NK-92 (cell line): ENCODE data around the gene IL10RA.
"Not testable (repeated sequence)": the region's sequence is repeated elsewhere in the genome, so short reads cannot be mapped to it uniquely, and the experiment has no call there.

Experiments
- DNase-seq: peaks from one replicate; lab custom pipeline; 2025; ENCODE audit not compliant: unreplicated experiment; lab: John Stamatoyannopoulos, UW

The IL10RA gene

GRCh38 chr11:117985953-117986887, at the start of gene IL10RA:
Gene IL10RA, plus strand, starts transcription at chr11:117986394. Its CDS starts 74 bp downstream, at chr11:117986468.
- DNase-seq: no peak

GRCh38 chr11:117936973-117937372, 49.2 kb upstream of the IL10RA start:
- DNase-seq: no peak

DNA sequence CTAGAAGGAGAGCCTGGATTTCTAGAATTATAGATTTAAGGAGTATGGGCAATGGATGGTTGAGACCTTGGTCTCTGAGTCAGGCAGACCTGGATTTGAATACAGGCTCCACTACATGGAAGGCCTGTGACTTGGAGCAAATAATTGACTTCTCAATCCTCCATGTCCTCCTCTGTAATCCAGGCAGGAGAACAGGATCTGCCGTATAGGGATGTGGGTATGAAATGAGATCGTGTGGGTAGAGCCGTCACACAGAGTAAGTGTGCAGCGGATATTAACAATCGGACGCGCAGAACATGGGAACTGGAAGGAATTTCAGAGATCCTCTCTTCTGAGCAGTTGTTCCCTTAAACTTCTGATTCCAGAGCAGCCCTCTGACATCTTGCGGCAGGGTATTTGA, 45.5 kb upstream of the IL10RA start:
- DNase-seq: no peak

DNA sequence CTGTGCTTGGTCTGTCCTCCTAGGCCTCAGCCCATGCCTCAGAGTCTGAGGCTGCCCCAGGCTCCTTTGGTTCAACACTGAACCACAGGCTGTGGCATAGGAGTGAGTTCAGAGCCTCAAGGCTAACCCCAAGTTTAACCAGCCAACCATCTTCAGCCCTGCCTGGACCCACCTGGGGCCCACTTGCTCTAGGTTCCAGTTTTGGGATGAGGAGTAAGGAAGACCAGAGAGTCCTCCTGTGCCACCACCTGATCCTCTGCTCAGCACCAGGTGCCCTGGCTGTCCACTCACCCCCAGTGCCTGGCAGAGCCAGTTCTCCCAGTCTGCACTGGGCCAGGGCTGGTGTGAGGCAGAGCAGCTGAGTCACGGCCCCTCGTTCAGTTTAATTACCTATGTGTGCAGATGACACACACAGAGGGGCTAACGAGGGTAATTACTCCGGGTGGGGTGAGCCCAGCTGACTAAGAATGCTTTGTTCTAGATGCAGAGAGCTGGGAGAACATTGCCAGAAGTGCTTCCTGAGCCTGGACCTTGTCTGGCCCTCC, 45.0 kb upstream of the IL10RA start:
- DNase-seq: no peak

DNA sequence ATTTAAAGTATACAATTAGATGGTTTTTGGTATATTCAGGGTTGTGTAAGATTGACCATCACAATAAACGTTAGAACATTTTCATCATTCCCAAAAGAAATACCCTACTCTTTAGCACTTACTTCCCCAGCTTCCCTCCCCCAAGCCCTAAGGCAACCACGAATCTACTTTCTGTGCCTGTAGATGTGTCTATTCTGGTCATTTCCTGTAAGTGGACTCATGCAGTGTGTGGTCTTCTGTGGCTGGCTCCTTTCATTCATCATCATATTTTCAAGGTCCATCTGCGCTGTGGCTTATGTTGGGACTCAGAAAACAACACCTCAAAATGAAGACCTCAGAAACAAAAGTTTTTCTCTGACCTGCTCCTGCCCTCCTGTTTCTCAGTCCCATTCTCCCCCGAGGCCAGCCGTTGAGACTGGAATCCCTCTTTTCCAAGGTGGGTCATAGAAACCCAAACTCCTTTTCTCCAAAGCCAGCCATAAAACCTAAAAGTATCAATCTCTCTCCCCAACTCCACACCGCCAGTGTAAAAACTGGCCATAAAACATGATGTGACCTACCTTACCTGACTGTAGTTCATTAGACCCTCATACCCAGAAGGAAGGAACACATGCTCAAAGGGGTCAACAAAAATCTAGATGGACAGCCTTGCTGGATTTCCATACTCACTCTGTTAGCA, 44.1 kb upstream of the IL10RA start:
- no peak for DNase-seq

DNA sequence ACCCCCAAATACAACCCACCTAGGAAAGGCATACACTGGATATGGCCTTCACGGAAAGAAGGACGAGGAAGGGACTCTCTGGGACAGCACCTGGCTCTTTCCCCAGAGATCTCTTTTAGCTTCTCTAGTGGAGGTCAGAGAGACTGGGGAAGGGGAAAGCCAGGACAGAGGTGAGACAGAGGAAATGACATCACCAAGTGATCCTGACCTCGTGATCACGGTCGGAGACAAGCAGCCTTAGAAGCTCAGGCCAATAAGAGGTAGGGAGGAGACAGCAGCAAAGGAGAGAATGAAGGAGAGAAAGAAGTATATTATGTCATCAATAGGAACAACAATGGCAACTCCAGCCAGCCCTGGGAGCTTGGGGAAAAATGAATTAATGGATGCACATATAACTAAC, 41.6 kb upstream of the IL10RA start:
- no peak for DNase-seq

DNA sequence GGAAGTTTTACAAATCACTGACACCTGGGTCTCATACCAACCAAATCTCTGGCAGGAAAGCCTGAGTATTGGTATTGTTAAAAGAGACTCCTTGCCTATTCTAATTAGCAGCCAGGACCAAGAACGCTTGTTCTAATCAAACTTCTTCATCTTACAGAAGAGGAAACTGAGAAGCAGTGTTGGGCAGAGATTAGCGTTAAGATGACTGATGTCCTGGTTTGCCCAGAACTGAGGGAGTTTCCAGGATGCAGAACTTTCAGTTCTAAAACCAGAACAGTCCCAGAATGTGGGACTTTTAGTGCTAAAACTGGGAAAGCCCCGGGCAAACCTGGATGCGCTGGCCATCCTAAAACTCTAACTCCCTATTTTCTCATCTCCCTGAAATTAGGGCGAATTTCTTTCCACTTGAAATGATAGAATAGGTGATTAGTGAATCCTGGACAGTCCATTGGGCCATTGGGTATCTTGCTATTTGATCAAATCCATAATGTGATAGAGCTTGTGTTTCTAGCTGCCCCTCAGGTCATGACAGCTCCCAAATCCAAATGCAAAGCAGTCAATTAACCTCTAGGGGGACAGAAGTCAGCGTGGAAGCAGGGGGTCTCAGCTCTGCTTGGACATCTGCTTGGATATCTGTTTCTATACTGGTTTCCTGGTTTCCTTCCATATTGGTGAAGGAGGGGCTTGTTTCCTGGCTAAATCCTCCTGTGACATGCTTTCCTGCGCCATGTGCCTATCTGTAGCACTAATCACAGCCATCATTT, 41.0 kb upstream of the IL10RA start:
- no peak for DNase-seq

- DNase-seq: no peak
Measured at GRCh38 chr11:117946156-117946841, 39.9 kb upstream of the IL10RA start.

- DNase-seq: peak; percentile 22
Measured at GRCh38 chr11:117946842-117947526, 39.2 kb upstream of the IL10RA start.

DNA sequence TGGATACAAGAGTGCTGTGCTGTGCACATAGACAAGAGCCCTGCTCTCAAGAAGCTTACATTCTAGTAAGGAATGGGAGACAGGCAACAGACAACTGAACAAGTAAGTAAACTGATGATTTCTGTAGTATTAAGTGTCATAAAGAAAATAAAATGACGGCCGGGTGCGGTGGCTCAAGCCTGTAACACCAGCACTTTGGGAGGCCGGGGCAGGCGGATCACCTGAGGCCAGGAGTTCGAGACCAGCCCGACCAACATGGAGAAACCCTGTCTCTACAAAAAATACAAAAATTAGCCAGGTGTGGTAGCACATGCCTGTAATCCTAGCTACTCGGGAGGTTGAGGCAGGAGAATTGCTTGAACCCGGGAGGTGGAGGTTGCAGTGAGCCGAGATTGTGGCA, 38.4 kb upstream of the IL10RA start:
- DNase-seq: not testable (repeated sequence)

DNA sequence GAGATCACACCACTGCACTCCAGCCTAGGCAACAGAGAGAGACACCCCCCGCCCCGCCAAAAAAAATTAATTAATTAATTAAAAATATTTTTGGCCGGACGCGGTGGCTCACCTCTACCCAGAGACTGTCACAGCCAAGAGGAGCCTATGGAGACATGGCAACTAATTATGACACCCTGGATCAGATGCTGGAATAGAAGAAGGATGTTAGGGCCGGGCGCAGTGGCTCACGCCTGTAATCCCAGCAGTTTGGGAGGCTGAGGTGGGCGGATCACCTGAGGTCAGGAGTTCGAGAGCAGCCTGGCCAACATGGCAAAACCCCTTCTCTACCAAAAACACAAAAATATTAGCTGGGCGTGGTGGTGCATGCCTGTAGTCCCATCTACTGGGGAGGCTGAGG, 37.7 kb upstream of the IL10RA start:
- not testable (repeated sequence) for DNase-seq

GRCh38 chr11:117949062-117949461, 37.1 kb upstream of the IL10RA start:
- DNase-seq: no peak

- no peak for DNase-seq
Measured at GRCh38 chr11:117950301-117950700, 35.9 kb upstream of the IL10RA start.

DNA sequence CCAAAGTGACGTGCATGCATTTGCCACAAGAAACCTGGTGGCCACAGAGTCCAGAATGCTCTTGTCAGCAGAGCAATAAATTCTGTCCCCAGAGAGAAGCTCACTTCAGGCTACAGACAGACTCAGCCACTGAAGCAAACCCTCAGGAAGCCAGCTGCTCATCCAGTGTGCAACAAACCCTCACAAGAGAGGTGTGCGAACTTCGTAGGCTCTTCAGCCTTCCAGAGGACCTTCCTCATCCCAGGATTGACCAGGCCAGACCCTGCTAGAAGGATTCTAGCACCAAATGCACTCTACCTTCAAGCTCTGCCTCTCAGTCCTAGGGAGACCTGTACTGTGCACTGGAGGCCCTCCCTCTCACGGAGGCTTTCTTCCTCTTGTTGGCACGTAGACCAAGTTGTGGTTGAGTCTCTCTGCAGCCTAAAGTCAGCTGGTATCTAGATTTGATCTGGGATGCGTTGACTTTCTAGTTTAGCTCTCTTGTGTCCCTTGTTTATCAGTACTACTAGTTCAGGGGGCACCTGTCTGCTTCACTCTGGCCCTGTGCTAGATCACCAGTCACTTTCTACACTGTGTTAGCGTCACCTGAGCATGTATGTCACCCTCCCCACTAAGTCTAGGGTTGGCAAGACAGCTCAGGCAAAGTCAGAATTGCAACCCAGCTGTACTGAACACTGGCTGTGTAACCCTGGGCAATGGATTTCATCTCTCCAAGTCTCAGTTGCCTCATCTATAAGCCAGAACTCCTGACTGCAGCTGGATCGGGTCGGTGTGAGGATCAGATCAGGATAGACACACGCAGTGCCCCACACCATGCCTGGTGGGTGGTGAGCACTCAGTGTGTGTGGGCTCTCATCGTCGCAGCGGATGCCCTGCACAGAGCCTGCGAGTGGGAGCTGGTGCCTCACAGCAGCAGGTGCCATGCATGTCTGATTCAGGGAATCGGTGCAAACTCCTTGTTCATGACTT, 34.9 kb upstream of the IL10RA start:
- DNase-seq: no peak

GRCh38 chr11:117953024-117953671, 33.0 kb upstream of the IL10RA start:
- no peak for DNase-seq

GRCh38 chr11:117958949-117959348, 27.2 kb upstream of the IL10RA start:
- DNase-seq: no peak

GRCh38 chr11:117959438-117960149, 26.6 kb upstream of the IL10RA start:
- no peak for DNase-seq

DNA sequence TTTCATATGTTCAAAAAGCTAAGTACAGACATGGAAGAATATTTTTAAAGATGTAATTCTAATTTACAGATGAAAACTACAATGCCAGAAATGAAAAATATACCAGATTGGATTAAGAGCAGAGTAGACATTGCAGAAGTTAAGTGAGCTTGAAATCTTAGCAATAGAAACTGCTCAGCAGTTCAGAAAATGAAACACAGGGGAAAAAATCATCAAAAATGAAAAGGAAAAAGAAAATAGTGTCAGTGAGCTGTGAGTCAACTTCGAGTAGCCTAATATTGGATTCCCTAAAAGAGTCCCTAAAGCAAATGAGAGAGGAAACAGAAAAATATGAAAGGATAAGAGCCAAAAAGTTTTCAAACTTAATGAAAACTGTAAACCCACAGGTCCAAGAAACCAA, 25.8 kb upstream of the IL10RA start:
- DNase-seq: no peak
